GM12873 (cell line): Measurements from ENCODE around the gene CDX1.

Experiments
- CTCF ChIP-seq: IDR thresholded peaks from 2 replicates; pipeline ENCODE4 v1.5.1; 2012; ENCODE audit warnings: low read depth, mild to moderate bottlenecking, moderate library complexity, low read length, control low read depth; ENCODE audit not compliant: insufficient read depth; ENCODE audit errors: missing control alignments

CDX1 gene

GRCh38 chr5:150121448-150122157 lies 45.0 kb upstream of the CDX1 start:
- TF ChIP-seq CTCF = no peak

DNA sequence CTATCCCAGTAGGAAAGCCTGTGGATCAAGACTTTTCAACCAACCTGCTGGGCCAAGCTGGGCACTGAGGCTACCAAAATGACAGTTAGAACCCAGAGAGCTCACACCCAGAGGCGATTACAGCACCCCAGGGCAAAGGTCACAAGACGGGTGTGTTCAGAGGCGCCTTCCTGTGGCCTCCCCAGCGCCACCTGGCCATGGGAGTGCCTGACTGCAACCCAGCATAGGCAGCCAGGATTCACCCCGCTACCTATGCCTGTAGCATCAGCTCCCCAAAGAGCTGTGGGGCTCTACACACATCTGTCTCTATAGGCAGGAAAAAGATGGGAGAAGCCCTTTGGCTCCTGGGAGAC lies 44.4 kb upstream of the CDX1 start:
- peak; percentile 84 for TF ChIP-seq CTCF

GRCh38 chr5:150122536-150123481 lies 43.8 kb upstream of the CDX1 start:
- no peak for TF ChIP-seq CTCF

DNA sequence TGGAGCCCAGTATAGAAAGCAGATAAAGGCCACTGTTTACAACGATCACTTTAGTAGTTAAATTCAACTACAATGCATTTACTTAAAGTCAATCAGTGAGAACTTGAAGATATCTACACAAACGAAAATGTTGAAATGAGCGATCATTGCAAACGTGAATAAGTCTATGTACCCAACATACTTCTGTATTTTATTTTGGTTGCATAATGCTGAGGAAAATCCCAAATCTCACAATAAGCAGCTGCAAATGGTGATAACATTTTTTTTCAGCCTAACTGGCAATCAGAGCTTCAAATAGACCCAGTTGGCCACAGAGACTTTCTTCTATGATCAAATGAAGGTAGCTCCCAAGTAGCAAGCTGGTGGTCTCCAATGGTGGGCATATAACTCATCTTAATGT lies 43.0 kb upstream of the CDX1 start:
- TF ChIP-seq CTCF = no peak

GRCh38 chr5:150124111-150124557 lies 42.4 kb upstream of the CDX1 start:
- TF ChIP-seq CTCF = no peak

DNA sequence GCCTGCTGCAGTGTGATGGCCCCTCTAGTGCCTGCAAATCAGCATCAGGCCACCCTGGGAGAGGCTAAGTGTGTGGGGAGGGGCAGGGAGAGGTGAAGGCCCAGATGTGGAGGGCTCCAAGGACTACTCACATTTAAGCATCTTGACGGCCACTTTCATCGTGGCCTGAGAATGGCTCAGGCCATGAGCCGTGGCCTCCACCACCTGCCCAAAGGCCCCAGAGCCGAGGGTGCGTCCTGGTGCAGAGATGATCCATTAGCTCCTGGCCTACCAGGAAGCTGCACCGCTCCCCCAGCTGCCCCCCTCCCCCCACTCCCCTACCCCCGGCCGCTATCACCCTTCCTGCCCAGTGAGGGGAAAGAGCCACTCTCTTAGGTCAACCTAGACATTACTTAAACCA lies 42.0 kb upstream of the CDX1 start:
- no peak for TF ChIP-seq CTCF

DNA sequence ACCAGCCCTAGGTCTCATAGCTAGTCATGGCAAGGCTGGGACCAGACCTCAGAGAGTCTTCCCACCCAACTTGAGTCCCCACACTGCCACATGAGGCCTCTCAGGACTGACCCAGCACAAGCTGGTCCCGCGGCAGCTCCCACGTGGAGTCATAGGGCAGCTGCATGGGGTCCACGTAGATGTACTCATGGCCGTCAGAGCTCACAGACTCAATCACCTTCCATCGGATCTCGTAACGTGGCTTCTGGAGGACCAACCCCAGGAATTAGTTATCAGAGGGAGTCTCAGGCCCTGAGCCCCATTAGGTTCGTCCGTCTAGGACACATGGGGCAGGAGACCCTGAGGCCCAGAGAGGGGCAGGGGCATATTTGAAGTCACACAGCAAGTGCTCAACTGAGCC lies 41.2 kb upstream of the CDX1 start:
- no peak for TF ChIP-seq CTCF
